HepG2 (cell line): Measurements from ENCODE around the gene PNLIP.

Experiments
- CTCF ChIP-seq: sonication (generic); formaldehyde crosslinking; IDR thresholded peaks from 2 replicates; pipeline ENCODE4 v1.5.0; 2020; ENCODE audit warnings: mild to moderate bottlenecking, missing genetic modification reagents, moderate library complexity
- RBM22 ChIP-seq: fragments of 200-400 bp; formaldehyde crosslinking; optimal IDR thresholded peaks from 2 replicates; pipeline ENCODE3; 2017; ENCODE audit warnings: mild to moderate bottlenecking, low read length, moderate library complexity

GRCh38 chr10:116608686-116609594 is 63.2 kb downstream of the PNLIP start:
- no peak for TF ChIP-seq CTCF (CRISPR knock-in tag)
- no peak for TF ChIP-seq RBM22
